DOHH2 (cell line): ENCODE results near the gene RARG.

ENCODE experiments used
- CTCF ChIP-seq: fragments of 200-600 bp; sonication (generic); IDR thresholded peaks from one replicate; pipeline ENCODE4 v1.5.1; 2014; ENCODE audit warnings: antibody characterized with exemption, mild to moderate bottlenecking, low read depth, low read length; ENCODE audit not compliant: poor library complexity, severe bottlenecking
- EZH2phosphoT487 ChIP-seq: fragments of 200-600 bp; sonication (generic); IDR thresholded peaks from 2 replicates; pipeline ENCODE4 v1.6.1; 2017; ENCODE audit warnings: borderline replicate concordance, mild to moderate bottlenecking, antibody characterized with exemption, low read length, moderate library complexity, mixed read lengths

GRCh38 chr12:53231921-53232645 is at the start of gene RARG:
- TF ChIP-seq CTCF (no peak), EZH2phosphoT487 (no peak)
